ENCODE data around the gene EI24. TPM values are rescaled to one million over a fixed set of nuclear protein-coding genes. Genes with fewer than 3 reads are reported as not detected.

Gene EI24
- total and polyA plus RNA-seq, 9 of the 15 experiments (the other 6 are each of a cell fraction or from before 2014, with no cell fraction given): 50.4 to 260 (median 168) TPM

GRCh38 chr11:125568970-125569914 lies at the start of gene EI24 (continued):
- TF ChIP-seq ATF4 (CRISPR knock-in tag; IDR thresholded peaks at IDR 0.05): no peak
- TF ChIP-seq CHD7 (IDR thresholded peaks at IDR 0.05; ENCODE audit: low read depth, low read length): no peak
- no peak for TF ChIP-seq SMARCE1 (IDR thresholded peaks at IDR 0.05)
- no peak for TF ChIP-seq HOXB6 (CRISPR knock-in tag; IDR thresholded peaks at IDR 0.05; ENCODE audit: borderline replicate concordance)
- TF ChIP-seq ETV6 (IDR thresholded peaks at IDR 0.05; ENCODE audit: borderline replicate concordance in 1 of 2, low read depth in 2 of 2, low read length in 1 of 2): no peak
- no peak for TF ChIP-seq ETV6 (CRISPR knock-in tag; IDR thresholded peaks at IDR 0.05; ENCODE audit: borderline replicate concordance)
- TF ChIP-seq SAFB (IDR thresholded peaks at IDR 0.05; ENCODE audit: borderline replicate concordance, low read depth, low read length): no peak
- no peak for TF ChIP-seq ZNF449 (CRISPR knock-in tag; IDR thresholded peaks at IDR 0.05)
- peak in 1 of 2 experiments; percentile 73; a peak in 1 of 3 replicates for TF ChIP-seq CBX3 (IDR thresholded peaks at IDR 0.05; ENCODE audit: borderline replicate concordance in 1 of 2, low read length in 2 of 2)
- TF ChIP-seq ZNF398 (CRISPR knock-in tag; IDR thresholded peaks at IDR 0.05): no peak
